Fibroblast of pulmonary artery (primary cell): ENCODE results near the gene GLYATL3.

Experiments
- DNase-seq: peaks from one replicate; pipeline ENCODE4 v3.0.0-alpha.2; 2010; ENCODE audit warnings: low read depth
- H3K4me3 ChIP-seq: replicated peaks from 2 replicates; pipeline ENCODE4 v1.5.1; 2011; ENCODE audit warnings: low read depth, mild to moderate bottlenecking, control low read depth, low read length, moderate library complexity
- TF ChIP-seq, protein P1 (sequence below): IDR thresholded peaks from 2 replicates; pipeline ENCODE4 v1.5.1; 2011; ENCODE audit warnings: mild to moderate bottlenecking, control low read depth, low read length, inconsistent platforms; ENCODE audit errors: missing control alignments

GLYATL3 gene

DNA sequence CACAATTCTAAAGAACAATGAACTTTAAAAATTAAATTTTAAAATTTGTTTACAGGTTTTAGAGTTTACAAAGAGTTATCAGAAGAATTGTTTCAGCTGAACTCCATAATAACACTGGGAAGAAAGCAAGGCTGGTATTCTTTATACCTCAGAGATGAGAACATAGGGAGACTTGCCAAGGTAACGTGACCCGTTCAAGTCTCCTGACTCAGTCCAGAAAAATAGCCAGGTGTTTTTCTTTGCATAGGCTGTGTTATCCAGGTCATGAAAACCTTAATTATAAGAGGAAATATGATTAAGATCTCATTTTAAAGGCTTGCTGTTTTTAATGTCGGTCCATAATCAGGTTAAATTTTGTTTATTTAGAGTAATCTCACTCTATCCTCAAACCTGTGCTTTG, 42.2 kb downstream of the GLYATL3 start:
- DNase-seq: peak; percentile 51
- TF ChIP-seq, protein P1, sequence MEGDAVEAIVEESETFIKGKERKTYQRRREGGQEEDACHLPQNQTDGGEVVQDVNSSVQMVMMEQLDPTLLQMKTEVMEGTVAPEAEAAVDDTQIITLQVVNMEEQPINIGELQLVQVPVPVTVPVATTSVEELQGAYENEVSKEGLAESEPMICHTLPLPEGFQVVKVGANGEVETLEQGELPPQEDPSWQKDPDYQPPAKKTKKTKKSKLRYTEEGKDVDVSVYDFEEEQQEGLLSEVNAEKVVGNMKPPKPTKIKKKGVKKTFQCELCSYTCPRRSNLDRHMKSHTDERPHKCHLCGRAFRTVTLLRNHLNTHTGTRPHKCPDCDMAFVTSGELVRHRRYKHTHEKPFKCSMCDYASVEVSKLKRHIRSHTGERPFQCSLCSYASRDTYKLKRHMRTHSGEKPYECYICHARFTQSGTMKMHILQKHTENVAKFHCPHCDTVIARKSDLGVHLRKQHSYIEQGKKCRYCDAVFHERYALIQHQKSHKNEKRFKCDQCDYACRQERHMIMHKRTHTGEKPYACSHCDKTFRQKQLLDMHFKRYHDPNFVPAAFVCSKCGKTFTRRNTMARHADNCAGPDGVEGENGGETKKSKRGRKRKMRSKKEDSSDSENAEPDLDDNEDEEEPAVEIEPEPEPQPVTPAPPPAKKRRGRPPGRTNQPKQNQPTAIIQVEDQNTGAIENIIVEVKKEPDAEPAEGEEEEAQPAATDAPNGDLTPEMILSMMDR: no peak
- peak overlapping the region; percentile 34 for H3K4me3 ChIP-seq

DNA sequence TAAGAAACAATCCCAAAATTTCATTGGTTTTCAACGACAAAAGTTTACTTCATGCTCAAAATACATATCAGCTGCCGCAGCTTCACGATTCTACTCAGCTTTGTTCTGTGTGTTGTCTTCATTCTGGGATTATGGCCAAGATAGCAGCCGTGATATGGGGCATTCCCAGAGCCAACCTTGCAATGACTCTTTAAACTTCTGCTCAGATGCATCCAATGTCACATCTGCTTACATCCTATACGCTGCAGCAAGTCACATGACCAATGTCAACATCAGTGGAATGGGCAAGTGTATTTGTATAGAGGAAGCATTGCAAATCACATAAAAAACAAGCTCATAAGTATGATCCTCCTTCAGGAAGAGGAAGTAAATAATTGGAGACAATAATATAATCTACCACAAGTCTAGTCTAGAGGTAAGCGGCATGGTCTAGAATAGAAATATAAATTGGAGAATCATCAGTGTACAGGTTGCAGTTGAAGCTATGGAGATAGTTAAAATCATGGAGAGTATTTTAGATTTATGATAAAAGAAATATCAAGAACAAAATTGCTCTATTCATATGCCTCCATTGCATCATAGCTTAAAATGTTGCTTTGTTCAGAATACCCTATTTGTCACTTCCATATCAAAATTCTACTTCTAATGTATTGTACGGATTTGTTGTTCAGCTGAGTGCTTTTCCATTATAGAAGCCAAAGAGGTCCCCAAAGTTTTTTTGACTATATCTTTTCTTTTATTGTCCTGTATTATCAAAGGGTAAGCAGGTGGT, 43.5 kb downstream of the GLYATL3 start:
- TF ChIP-seq, protein P1: no peak
- DNase-seq: no peak
- H3K4me3 ChIP-seq: no peak overlapping the region

DNA sequence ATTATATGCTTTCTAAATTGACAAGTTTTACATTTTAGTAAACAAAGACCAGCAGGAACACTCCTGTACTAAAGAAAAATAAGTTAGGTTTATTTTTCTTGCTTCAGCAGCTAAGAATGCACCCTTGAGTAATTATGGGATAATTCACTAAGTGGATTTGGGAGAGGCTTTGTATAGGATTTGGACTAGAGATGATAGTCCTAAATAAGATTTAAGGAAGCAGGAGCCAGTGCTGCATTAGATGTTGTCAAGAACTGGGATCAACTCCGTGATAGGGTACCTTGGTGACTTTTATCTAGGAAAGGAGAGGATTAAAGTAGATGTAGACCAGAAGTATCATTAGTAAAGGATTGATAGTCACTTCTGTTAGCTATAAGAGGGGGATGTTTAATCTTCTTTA, 46.6 kb downstream of the GLYATL3 start:
- no peak overlapping the region for H3K4me3 ChIP-seq
- no peak for DNase-seq

GRCh38 chr6:49548613-49549304, 49.0 kb downstream of the GLYATL3 start:
- TF ChIP-seq, protein P1: no peak
- no peak for DNase-seq
- H3K4me3 ChIP-seq: no peak overlapping the region

More for the DNA sequence above, 46.6 kb downstream of the GLYATL3 start:
- TF ChIP-seq, protein P1: no peak

GRCh38 chr6:49549691-49550491, 50.2 kb downstream of the GLYATL3 start:
- TF ChIP-seq, protein P1: no peak
- DNase-seq: no peak
- H3K4me3 ChIP-seq: peak overlapping the region; percentile 59

DNA sequence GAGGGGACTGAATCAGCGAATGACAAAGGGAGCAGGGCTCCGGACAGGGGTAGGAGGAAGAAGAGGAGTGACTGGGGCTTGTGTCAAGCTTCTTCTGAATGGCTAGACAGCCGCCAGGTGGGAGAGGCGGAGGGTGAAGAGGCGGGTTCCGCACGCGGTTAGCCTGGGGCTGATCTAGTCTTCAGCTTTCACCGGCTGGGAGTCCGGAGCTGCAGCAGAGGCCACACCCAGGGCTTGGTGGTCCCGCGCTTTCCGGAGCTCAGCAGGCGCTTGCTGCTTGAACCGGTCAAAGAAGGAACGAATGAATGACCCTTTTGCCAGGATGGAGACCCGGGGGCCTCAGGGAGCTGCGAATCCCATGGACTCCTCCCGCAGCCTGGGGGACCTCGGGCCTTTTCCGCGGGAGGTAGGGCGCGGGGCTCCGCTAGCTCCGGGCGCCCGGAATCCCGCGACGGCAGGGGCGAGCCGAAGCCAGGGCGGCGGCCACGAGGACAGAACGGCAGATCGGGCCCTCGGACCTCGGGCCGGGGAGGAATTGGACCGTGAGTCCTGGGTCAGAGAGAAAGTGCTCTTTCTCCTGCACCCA, 50.9 kb downstream of the GLYATL3 start, which contains the start of gene C6orf141:
C6orf141 (plus strand) TSS at position 177 of the 586 bp plus-strand sequence; CDS start at position 302, 125 bp downstream.
- peak within 1 kb of the TSS; percentile 59 for H3K4me3 ChIP-seq
- no peak for DNase-seq
- TF ChIP-seq, protein P1: no peak
